Fibroblast of lung (primary cell): Measurements from ENCODE around the gene GPATCH1. TPM values are rescaled to one million over a fixed set of nuclear protein-coding genes. Genes with fewer than 3 reads are reported as not detected.

Experiments used
- DNase-seq, 2 donors: peaks; one replicate each; pipeline versions ENCODE4 v3.0.0 to v3.0.0-alpha.2; 2010; ENCODE audit warnings: low read depth in 2 of 2
- H2AFZ ChIP-seq: 2 replicates; pipeline ENCODE4 v1.5.1; 2012; ENCODE audit warnings: low read length, control low read depth, inconsistent platforms
- H3K27ac ChIP-seq: 2 replicates; pipeline ENCODE4 v1.5.1; 2011; ENCODE audit warnings: low read length, control low read depth; ENCODE audit not compliant: insufficient read depth
- H3K27me3 ChIP-seq: 2 replicates; pipeline ENCODE4 v1.5.1; 2011; ENCODE audit warnings: mild to moderate bottlenecking, low read length; ENCODE audit not compliant: control insufficient read depth, insufficient read depth
- H3K36me3 ChIP-seq: 2 replicates; pipeline ENCODE4 v1.5.1; 2011; ENCODE audit warnings: low read length; ENCODE audit not compliant: control insufficient read depth, insufficient read depth
- H3K4me1 ChIP-seq: 2 replicates; pipeline ENCODE4 v1.5.1; 2011; ENCODE audit warnings: low read length; ENCODE audit not compliant: control insufficient read depth, insufficient read depth; ENCODE audit errors: extremely low read depth
- H3K4me2 ChIP-seq: 2 replicates; pipeline ENCODE4 v1.5.1; 2011; ENCODE audit warnings: low read length, control low read depth; ENCODE audit not compliant: insufficient read depth; ENCODE audit errors: extremely low read depth
- H3K4me3 ChIP-seq, 4 experiments: fragments of 200-600 bp in 1 of 4; sonication (generic) in 1 of 4; replicated peaks in 1 of 4; 2 replicates each; pipeline ENCODE4 v1.5.1; 2011 to 2016; ENCODE audit warnings: low read length in 4 of 4, low read depth in 3 of 4, mild to moderate bottlenecking in 3 of 4, control low read depth in 2 of 4, inconsistent platforms in 1 of 4, mixed read lengths in 1 of 4; ENCODE audit not compliant: insufficient read depth in 1 of 4; ENCODE audit errors: control extremely low read depth in 1 of 4
- H3K79me2 ChIP-seq: 2 replicates; pipeline ENCODE4 v1.5.1; 2012; ENCODE audit warnings: mild to moderate bottlenecking, low read length, inconsistent platforms; ENCODE audit not compliant: control insufficient read depth, insufficient read depth
- H3K9ac ChIP-seq: 2 replicates; pipeline ENCODE4 v1.5.1; 2011; ENCODE audit warnings: mild to moderate bottlenecking, low read length, control low read depth; ENCODE audit not compliant: insufficient read depth
- H3K9me3 ChIP-seq: 2 replicates; pipeline ENCODE4 v1.5.1; 2012; ENCODE audit warnings: low read depth, low read length; ENCODE audit not compliant: control insufficient read depth, insufficient read depth
- H4K20me1 ChIP-seq: 2 replicates; pipeline ENCODE4 v1.5.1; 2011; ENCODE audit warnings: low read length; ENCODE audit not compliant: control insufficient read depth, insufficient read depth; ENCODE audit errors: extremely low read depth
- CTCF ChIP-seq, 2 donors: IDR thresholded peaks in 1 of 2; conservative IDR thresholded peaks in 1 of 2; 1 replicate in 1 of 2; 2 replicates in 1 of 2; pipeline ENCODE4 v1.5.1; 2011 to 2012; ENCODE audit warnings: low read length in 2 of 2, control low read depth in 1 of 2, inconsistent platforms in 1 of 2, low read depth in 1 of 2, mild to moderate bottlenecking in 1 of 2
- EZH2 ChIP-seq: IDR thresholded peaks from 2 replicates; pipeline ENCODE4 v1.5.1; 2012; ENCODE audit warnings: low read length, control low read depth, mild to moderate bottlenecking; ENCODE audit errors: missing control alignments
- polyA plus RNA-seq, 2 donors: library from polyadenylated mRNA; depleted of rRNA in 1 of 2; stranded (reverse) in 1 of 2; unstranded in 1 of 2; fragments of >200 nt; gene quantifications; 2 replicates each; pipeline ENCODE4 v1.2.1, GENCODE V29; 2011 to 2012; ENCODE audit warnings: missing spikeins in 1 of 2
- total RNA-seq: library from RNA; depleted of rRNA; stranded (reverse); fragments of >200 nt; gene quantifications from 2 replicates; pipeline ENCODE4 v1.2.1, GENCODE V29; 2014

GPATCH1 gene
- total and polyA plus RNA-seq, 2 donors (not counting 1 experiment from before 2014, with no cell fraction given) = 5.6 to 6.3 TPM

GRCh38 chr19:33102893-33103292 lies 21.9 kb downstream of the GPATCH1 start:
- H3K9ac ChIP-seq = no peak overlapping the region
- H3K27ac ChIP-seq = no peak overlapping the region
- no peaks in the 10 kb centered on the region for H4K20me1 ChIP-seq
- H3K79me2 ChIP-seq = no peaks in the 10 kb centered on the region
- TF ChIP-seq CTCF (conservative IDR thresholded peaks at IDR 0.05 in 1 of 2, IDR thresholded peaks at IDR 0.05 in 1 of 2; ENCODE audit: low read depth in 1 of 2, low read length in 2 of 2) = no peak
- TF ChIP-seq EZH2 = no peak
- DNase-seq = no peak
- H3K9me3 ChIP-seq = no peaks in the 10 kb centered on the region
- H3K4me2 ChIP-seq = no peak overlapping the region
- no peaks in the 10 kb centered on the region for H3K27me3 ChIP-seq
- no peaks in the 10 kb centered on the region for H3K4me1 ChIP-seq
- H2AFZ ChIP-seq = no peak overlapping the region
- no peak overlapping the region for H3K4me3 ChIP-seq
- H3K36me3 ChIP-seq = peaks cover 13% of the 10 kb centered on the region

DNA sequence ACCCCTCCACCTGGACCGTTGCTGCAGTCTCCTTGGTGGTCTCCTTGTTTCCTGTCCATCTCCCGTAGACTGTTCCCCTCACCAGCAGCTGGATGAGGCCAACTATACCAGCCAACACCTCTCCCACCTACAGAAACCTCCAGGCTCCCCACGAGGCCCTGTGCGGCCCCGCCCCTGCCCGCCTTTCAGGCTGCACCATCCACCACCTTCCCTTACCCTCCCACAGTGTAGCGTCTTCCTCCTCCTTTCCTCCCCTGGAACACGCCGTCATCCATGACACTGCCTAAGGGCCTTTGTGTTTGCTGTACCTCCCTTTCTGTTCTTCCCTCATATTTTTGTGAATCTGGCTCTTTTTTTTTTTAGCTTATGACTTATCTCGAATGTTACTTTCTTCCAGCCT lies 27.2 kb downstream of the GPATCH1 start:
- peaks cover 4% of the 10 kb centered on the region for H3K36me3 ChIP-seq
- no peaks in the 10 kb centered on the region for H3K9me3 ChIP-seq
- no peak overlapping the region for H2AFZ ChIP-seq
- H3K79me2 ChIP-seq = no peaks in the 10 kb centered on the region
- no peaks in the 10 kb centered on the region for H3K4me1 ChIP-seq
- no peak overlapping the region for H3K27ac ChIP-seq
- no peaks in the 10 kb centered on the region for H3K27me3 ChIP-seq
- H3K9ac ChIP-seq = no peak overlapping the region
- DNase-seq = no peak
- H4K20me1 ChIP-seq = no peaks in the 10 kb centered on the region
- no peak overlapping the region for H3K4me3 ChIP-seq
- no peak overlapping the region for H3K4me2 ChIP-seq
- TF ChIP-seq EZH2 (no peak), CTCF (conservative IDR thresholded peaks at IDR 0.05 in 1 of 2, IDR thresholded peaks at IDR 0.05 in 1 of 2; ENCODE audit: low read depth in 1 of 2, low read length in 2 of 2) (no peak)

GRCh38 chr19:33110137-33110910 lies 29.3 kb downstream of the GPATCH1 start:
- Histone ChIP-seq H3K4me2 (no peak overlapping the region), H2AFZ (no peak overlapping the region), H3K9ac (no peak overlapping the region), H3K27ac (no peak overlapping the region), H3K36me3 (peaks cover 6% of the 10 kb centered on the region), H3K4me3 (no peak overlapping the region), H3K79me2 (no peaks in the 10 kb centered on the region), H3K4me1 (no peaks in the 10 kb centered on the region), H4K20me1 (no peaks in the 10 kb centered on the region), H3K27me3 (no peaks in the 10 kb centered on the region), H3K9me3 (no peaks in the 10 kb centered on the region)
- TF ChIP-seq CTCF (conservative IDR thresholded peaks at IDR 0.05 in 1 of 2, IDR thresholded peaks at IDR 0.05 in 1 of 2; ENCODE audit: low read depth in 1 of 2, low read length in 2 of 2) (no peak), EZH2 (no peak)
- peak; percentile 71 to 81 for DNase-seq
